MCF 10A (cell line): ENCODE measurements around the gene P2RX3. TPM values are rescaled to one million over a fixed set of nuclear protein-coding genes. Genes with fewer than 3 reads are reported as not detected.

ENCODE experiments used
- BruUV-seq: library from RNA; stranded (reverse); fragments of 400-500 nt; replicated peaks from 2 replicates; lab custom pipeline; 2021; lab: Mats Ljungman, UMichigan
- CTCF ChIA-PET: fragments of 300-600 bp; sonication (Branson Sonifier 250); formaldehyde crosslinking; extraction: SDS; loops from one replicate; lab custom pipeline; 2021; ENCODE audit warnings: antibody characterized with exemption, inconsistent platforms; lab: Yijun Ruan, JAX
- POLR2A ChIA-PET: fragments of 300-600, 350-650 bp; sonication (Branson Sonifier 250); formaldehyde crosslinking; extraction: SDS; loops from one replicate; lab custom pipeline; 2020; ENCODE audit warnings: antibody characterized with exemption, inconsistent platforms; lab: Yijun Ruan, JAX
- DNase-seq: peaks from one replicate; pipeline ENCODE4 v3.0.0-alpha.2; 2018; ENCODE audit not compliant: unreplicated experiment
- H3K27ac Mint-ChIP-seq: one replicate; pipeline ENCODE4 v1.8.0; 2022; ENCODE audit warnings: mild to moderate bottlenecking, low read depth, mixed read lengths; ENCODE audit not compliant: unreplicated experiment
- H3K27me3 Mint-ChIP-seq: one replicate; pipeline ENCODE4 v1.8.0; 2022; ENCODE audit warnings: mixed read lengths; ENCODE audit not compliant: insufficient read depth, unreplicated experiment
- H3K36me3 Mint-ChIP-seq: one replicate; pipeline ENCODE4 v1.8.0; 2022; ENCODE audit warnings: mild to moderate bottlenecking, moderate library complexity, mixed read lengths; ENCODE audit not compliant: insufficient read depth, unreplicated experiment
- H3K4me1 Mint-ChIP-seq: one replicate; pipeline ENCODE4 v1.8.0; 2022; ENCODE audit warnings: mixed read lengths; ENCODE audit not compliant: insufficient read depth, unreplicated experiment
- H3K4me3 Mint-ChIP-seq: one replicate; pipeline ENCODE4 v1.8.0; 2022; ENCODE audit warnings: mild to moderate bottlenecking, moderate library complexity, mixed read lengths; ENCODE audit not compliant: unreplicated experiment
- H3K9me3 Mint-ChIP-seq: one replicate; pipeline ENCODE4 v1.8.0; 2022; ENCODE audit warnings: mixed read lengths; ENCODE audit not compliant: unreplicated experiment
- CTCF ChIP-seq: fragments of 200-600 bp; IDR thresholded peaks from one replicate; pipeline ENCODE4 v1.8.0; 2022; ENCODE audit warnings: antibody characterized with exemption, mild to moderate bottlenecking; ENCODE audit not compliant: unreplicated experiment
- intact Hi-C: fragments of 100-400 bp; cut with micrococcal nuclease; formaldehyde crosslinking; loops from 2 replicates; pipeline ENCODE4 v1.14.1; 2022
- total RNA-seq: library from RNA; stranded (reverse); gene quantifications from 2 replicates; pipeline ENCODE4 v1.2.3, GENCODE V29; 2022

Gene P2RX3
- total RNA-seq, 1 experiment from 2014 or later: not detected

DNA sequence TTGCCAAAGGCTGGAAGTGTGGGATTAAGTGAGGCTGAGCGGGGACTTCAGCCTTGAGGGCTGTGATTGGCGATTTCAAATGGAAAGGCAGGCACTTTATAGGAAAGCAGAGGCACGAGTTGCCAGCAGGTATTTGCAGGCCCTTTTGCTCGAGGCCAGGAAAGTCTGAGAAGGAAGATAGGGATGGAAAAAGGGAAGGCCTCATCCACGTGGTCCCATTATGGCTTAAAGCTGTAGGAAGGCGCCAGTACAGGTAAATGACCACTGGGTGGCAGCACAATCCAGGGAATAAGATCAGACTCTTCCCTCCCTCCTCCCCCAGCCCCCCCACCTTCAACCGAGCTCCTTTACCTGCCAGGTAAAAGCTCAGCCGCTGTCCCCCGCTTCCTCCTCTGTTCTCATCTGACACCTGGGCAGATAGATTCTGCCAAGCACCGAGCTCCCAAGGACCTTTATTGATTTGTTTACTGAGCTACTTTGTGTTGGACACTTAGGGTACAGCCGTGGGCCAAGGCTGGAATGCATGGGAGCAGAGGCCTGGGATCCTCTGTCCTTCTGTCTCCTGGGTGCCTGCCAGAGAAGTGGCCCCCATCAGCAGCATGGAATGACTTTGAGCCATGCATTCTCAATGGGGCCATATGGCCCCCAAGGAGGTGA lies 7.5 kb downstream of the P2RX3 start:
- Mint-ChIP-seq H3K36me3 (no peaks in the 10 kb centered on the region), H3K4me3 (no peak overlapping the region), H3K4me1 (no peaks in the 10 kb centered on the region), H3K27me3 (no peaks in the 10 kb centered on the region), H3K9me3 (no peaks in the 10 kb centered on the region), H3K27ac (no peak overlapping the region)
- DNase-seq: peak; percentile 85
- POLR2A ChIA-PET: interaction anchor here (0.8 to 1.2 kb wide), 4 partner anchors 117 to 299 kb away, joined by 3 to 9 read pairs (median 4); partner anchors contain the start of gene UBE2L6
- CTCF ChIA-PET: interaction anchor here (0.5 to 7.0 kb wide), 34 partner anchors 10 to 1167 kb away, joined by 3 to 84 read pairs (median 4); partner anchors contain the start of genes SLC43A1, SSRP1 and UBE2L6
- no TSS peak for BruUV-seq
- TF ChIP-seq CTCF: peak; percentile 90
- intact Hi-C loops: loop anchor here (1.0 to 5.0 kb wide), 7 partner anchors 112 to 1167 kb away; partner anchors contain the start of gene UBE2L6

- CTCF ChIA-PET: interaction anchor here (0.5 to 7.0 kb wide), 11 partner anchors 12 to 1186 kb away, joined by 3 to 84 read pairs (median 5); partner anchors contain the start of gene TIMM10
- Mint-ChIP-seq H3K36me3 (no peaks in the 10 kb centered on the region), H3K4me1 (no peaks in the 10 kb centered on the region), H3K4me3 (no peak overlapping the region), H3K27ac (no peak overlapping the region), H3K9me3 (no peaks in the 10 kb centered on the region), H3K27me3 (no peaks in the 10 kb centered on the region)
- DNase-seq: no peak
- no TSS peak for BruUV-seq
- TF ChIP-seq CTCF: no peak
- POLR2A ChIA-PET: no interaction called here
- intact Hi-C loops: loop anchor here (5.0 kb wide), 4 partner anchors 220 to 1165 kb away; partner anchors contain the start of gene UBE2L6
Measured at GRCh38 chr11:57347336-57347735, 9.2 kb downstream of the P2RX3 start.

GRCh38 chr11:57348052-57348451 lies 9.9 kb downstream of the P2RX3 start:
- H3K27ac Mint-ChIP-seq: no peak overlapping the region
- DNase-seq: no peak
- H3K27me3 Mint-ChIP-seq: no peaks in the 10 kb centered on the region
- no peak for TF ChIP-seq CTCF
- no peaks in the 10 kb centered on the region for H3K4me1 Mint-ChIP-seq
- ChIA-PET POLR2A (no interaction called here), CTCF (interaction anchor here (0.6 to 7.0 kb wide), 16 partner anchors 11 to 1185 kb away, joined by 3 to 84 read pairs (median 4); partner anchors contain the start of gene TIMM10)
- H3K4me3 Mint-ChIP-seq: no peak overlapping the region
- intact Hi-C loops: loop anchor here (5.0 kb wide), 4 partner anchors 219 to 1164 kb away; partner anchors contain the start of gene UBE2L6
- no TSS peak for BruUV-seq
- H3K36me3 Mint-ChIP-seq: no peaks in the 10 kb centered on the region
- H3K9me3 Mint-ChIP-seq: no peaks in the 10 kb centered on the region

GRCh38 chr11:57348636-57349313 lies 10.6 kb downstream of the P2RX3 start:
- ChIA-PET POLR2A (no interaction called here), CTCF (interaction anchor here (0.6 to 7.0 kb wide), 24 partner anchors 11 to 1274 kb away, joined by 3 to 84 read pairs (median 4); partner anchors contain the start of genes P2RX3, TIMM10 and YPEL4)
- TF ChIP-seq CTCF: no peak
- Mint-ChIP-seq H3K4me3 (no peak overlapping the region), H3K9me3 (no peaks in the 10 kb centered on the region), H3K27me3 (no peaks in the 10 kb centered on the region), H3K36me3 (no peaks in the 10 kb centered on the region), H3K4me1 (no peaks in the 10 kb centered on the region), H3K27ac (no peak overlapping the region)
- intact Hi-C loops: loop anchor here (5.0 kb wide), 4 partner anchors 219 to 1164 kb away; partner anchors contain the start of gene UBE2L6
- no peak for DNase-seq
- no TSS peak for BruUV-seq
